B cell (primary cell): ENCODE measurements around the gene HBB. TPM values are rescaled to one million over a fixed set of nuclear protein-coding genes. Genes with fewer than 3 reads are reported as not detected.

Experiments used
- ATAC-seq: fragments of 200-7000 bp; cut with Tn5 transposase; one replicate; pipeline ENCODE4 v1.10.0; 2021; ENCODE audit warnings: low read depth, mild to moderate bottlenecking, moderate number of reproducible peaks, moderate library complexity
- CTCF ChIA-PET: fragments of 350-600 bp; sonication (Branson Sonifier 250); formaldehyde crosslinking; loops from one replicate; lab custom pipeline; 2021; ENCODE audit warnings: antibody characterized with exemption, inconsistent platforms; lab: Charles Lee
- POLR2A ChIA-PET: fragments of 350-600 bp; sonication (Branson Sonifier 250); formaldehyde crosslinking; loops from one replicate; lab custom pipeline; 2021; ENCODE audit warnings: antibody characterized with exemption; lab: Charles Lee
- DNase-seq: peaks from one replicate; pipeline ENCODE4 v3.0.0; 2013
- H2AFZ ChIP-seq: 2 replicates; pipeline ENCODE4 v1.6.1; 2012; ENCODE audit warnings: mild to moderate bottlenecking, low read depth, low read length; ENCODE audit not compliant: insufficient read depth, poor library complexity, severe bottlenecking
- H3K27ac ChIP-seq, 2 donors: 1 replicate in 1 of 2; 2 replicates in 1 of 2; pipeline ENCODE4 v1.5.1; 2012 to 2013; ENCODE audit warnings: low read length in 2 of 2, mild to moderate bottlenecking in 2 of 2, moderate library complexity in 1 of 2
- H3K27me3 ChIP-seq, 4 experiments: fragments of 200-600 bp in 1 of 4; sonication (generic) in 1 of 4; replicated peaks in 1 of 4; 1 replicate in 2 of 4; 2 replicates in 2 of 4; pipeline versions ENCODE4 v1.6.1 to v1.7.0; 2013 to 2016; ENCODE audit warnings: low read length in 3 of 4, mild to moderate bottlenecking in 2 of 4, mixed read lengths in 1 of 4, moderate library complexity in 1 of 4; ENCODE audit not compliant: insufficient read depth in 4 of 4, control insufficient read depth in 3 of 4; ENCODE audit errors: control extremely low read depth in 1 of 4
- H3K36me3 ChIP-seq, 2 experiments: replicated peaks in 1 of 2; 1 replicate in 1 of 2; 2 replicates in 1 of 2; pipeline versions ENCODE4 v1.6.1 to v1.7.1; 2013; ENCODE audit warnings: low read length in 1 of 2; ENCODE audit not compliant: insufficient read depth in 2 of 2, control insufficient read depth in 1 of 2; ENCODE audit errors: control extremely low read depth in 1 of 2, extremely low read depth in 1 of 2
- H3K4me1 ChIP-seq, 2 donors: fragments of 200-600 bp in 1 of 2; sonication (generic) in 1 of 2; 1 replicate in 1 of 2; 2 replicates in 1 of 2; pipeline versions ENCODE4 v1.5.1 to v1.6.1; 2013 to 2017; ENCODE audit warnings: low read length in 2 of 2; ENCODE audit not compliant: control insufficient read depth in 2 of 2, insufficient read depth in 2 of 2
- H3K4me2 ChIP-seq: replicated peaks from 2 replicates; pipeline ENCODE3; 2012; ENCODE audit warnings: mild to moderate bottlenecking, low read depth, low read length; ENCODE audit not compliant: poor library complexity, severe bottlenecking
- H3K4me3 ChIP-seq, 5 experiments: fragments of 200-600 bp in 1 of 5; sonication (generic) in 1 of 5; 1 replicate in 3 of 5; 2 replicates in 2 of 5; pipeline versions ENCODE4 v1.5.1 to v1.7.0; 2011 to 2016; ENCODE audit warnings: low read length in 4 of 5, mild to moderate bottlenecking in 4 of 5, low read depth in 2 of 5, control low read depth in 1 of 5, moderate library complexity in 1 of 5; ENCODE audit not compliant: insufficient read depth in 1 of 5; ENCODE audit errors: control extremely low read depth in 1 of 5, extremely low read depth in 1 of 5
- H3K79me2 ChIP-seq: fragments of 200-600 bp; sonication (generic); one replicate; pipeline ENCODE4 v1.6.0; 2016; ENCODE audit warnings: low read length; ENCODE audit not compliant: control insufficient read depth, insufficient read depth
- H3K9ac ChIP-seq: fragments of 200-600 bp; sonication (generic); 2 replicates; pipeline ENCODE4 v1.6.1; 2017; ENCODE audit warnings: mild to moderate bottlenecking, low read length, moderate library complexity
- H3K9me3 ChIP-seq, 3 donors: one replicate each; pipeline versions ENCODE4 v1.6.1 to v1.7.1; 2013; ENCODE audit warnings: low read length in 2 of 3; ENCODE audit not compliant: control insufficient read depth in 2 of 3, insufficient read depth in 1 of 3; ENCODE audit errors: control extremely low read depth in 1 of 3
- H4K20me1 ChIP-seq: 2 replicates; pipeline ENCODE4 v1.6.0; 2012; ENCODE audit warnings: mild to moderate bottlenecking, low read length; ENCODE audit not compliant: insufficient read depth, control insufficient read depth, poor library complexity, severe bottlenecking
- H3K27ac Mint-ChIP-seq: one replicate; pipeline ENCODE4 v1.8.0; 2021; ENCODE audit warnings: mixed read lengths
- H3K27me3 Mint-ChIP-seq: one replicate; pipeline ENCODE4 v1.8.0; 2021; ENCODE audit warnings: mixed read lengths
- H3K4me1 Mint-ChIP-seq: one replicate; pipeline ENCODE4 v1.8.0; 2021; ENCODE audit warnings: mixed read lengths
- H3K4me3 Mint-ChIP-seq: one replicate; pipeline ENCODE4 v1.8.0; 2021; ENCODE audit warnings: mixed read lengths
- H3K9me3 Mint-ChIP-seq: one replicate; pipeline ENCODE4 v1.8.0; 2022; ENCODE audit warnings: mixed read lengths; ENCODE audit not compliant: insufficient read depth
- CTCF ChIP-seq: fragments of 200-600 bp; IDR thresholded peaks from one replicate; pipeline ENCODE4 v1.8.0; 2022; ENCODE audit warnings: antibody characterized with exemption, mild to moderate bottlenecking
- EZH2 ChIP-seq: IDR thresholded peaks from 2 replicates; pipeline ENCODE4 v1.6.1; 2012; ENCODE audit warnings: borderline replicate concordance, low read depth, mild to moderate bottlenecking, moderate library complexity, low read length; ENCODE audit not compliant: insufficient read depth, poor library complexity, severe bottlenecking
- WGBS: methylation state at CpG from one replicate; pipeline ENCODE4 v1.1.5; 2013; ENCODE audit warnings: missing lambda C conversion rate; ENCODE audit not compliant: insufficient coverage; 5-methylcytosine and 5-hydroxymethylcytosine counted together
- intact Hi-C: fragments of 100-400 bp; cut with micrococcal nuclease; formaldehyde crosslinking; loops from one replicate; pipeline ENCODE4 v1.10.0; 2022
- polyA plus RNA-seq: library from polyadenylated mRNA; depleted of rRNA; stranded (reverse); fragments of >200 nt; gene quantifications from 2 replicates; pipeline ENCODE4 v1.2.3, GENCODE V29; 2012
- total RNA-seq, 2 donors: library from RNA; stranded (reverse); fragments of 120-200 nt in 1 of 2; gene quantifications; 1 replicate in 1 of 2; 2 replicates in 1 of 2; pipeline versions ENCODE4 v1.2.3 to v1.2.4, GENCODE V29; 2013 to 2022

HBB gene
- total and polyA plus RNA-seq, 2 donors (not counting 1 experiment from before 2014, with no cell fraction given), result 69.7 to 385 TPM

GRCh38 chr11:5227681-5228080 is 810 bp upstream of the HBB start:
- no peak overlapping the region for H3K4me2 ChIP-seq

GRCh38 chr11:5225480-5225871 is 1.4 kb downstream of the HBB start:
- POLR2A ChIA-PET, result no interaction called here
- peaks cover 6% of the 10 kb centered on the region for H3K27me3 Mint-ChIP-seq
- no peak overlapping the region for H2AFZ ChIP-seq
- TF ChIP-seq CTCF (no peak), EZH2 (no peak)
- WGBS, result 50% methylated on average over 1 of the region's 2 CpGs
- CTCF ChIA-PET, result no interaction called here
- H3K4me3 Mint-ChIP-seq, result no peak overlapping the region
- intact Hi-C loops, result no loop called here
- ATAC-seq (no peak), DNase-seq (no peak)
- H3K4me2 ChIP-seq, result no peak overlapping the region
- peaks cover 0 to 9% (median 0%) of the 10 kb centered on the region in 3 donors for H3K9me3 ChIP-seq
- H3K9ac ChIP-seq, result no peak overlapping the region
- H3K27ac ChIP-seq, result no peak overlapping the region
- no peaks in the 10 kb centered on the region for H3K9me3 Mint-ChIP-seq
- no peaks in the 10 kb centered on the region for H3K79me2 ChIP-seq
- no peaks in the 10 kb centered on the region for H3K36me3 ChIP-seq
- no peaks in the 10 kb centered on the region for H3K4me1 ChIP-seq
- no peak overlapping the region for H3K27ac Mint-ChIP-seq
- no peaks in the 10 kb centered on the region for H3K4me1 Mint-ChIP-seq
- no peaks in the 10 kb centered on the region for H3K27me3 ChIP-seq
- no peaks in the 10 kb centered on the region for H4K20me1 ChIP-seq
- H3K4me3 ChIP-seq, result no peak overlapping the region

More at GRCh38 chr11:5227681-5228080, 810 bp upstream of the HBB start:
- no peaks in the 10 kb centered on the region for H3K36me3 ChIP-seq
- DNase-seq (no peak), ATAC-seq (no peak)
- no CpG with 5 or more reads among the region's 1 CpG for WGBS
- H3K9ac ChIP-seq, result no peak overlapping the region
- no peak for TF ChIP-seq EZH2
- TF ChIP-seq CTCF, result no peak
- no peaks in the 10 kb centered on the region for H3K9me3 Mint-ChIP-seq
- no peaks in the 10 kb centered on the region for H4K20me1 ChIP-seq
- H3K4me1 ChIP-seq, result no peaks in the 10 kb centered on the region
- peaks cover 6% of the 10 kb centered on the region for H3K27me3 Mint-ChIP-seq
- H3K4me3 ChIP-seq, result no peak overlapping the region
- no peaks in the 10 kb centered on the region for H3K9me3 ChIP-seq
- H3K79me2 ChIP-seq, result no peaks in the 10 kb centered on the region
- no peak overlapping the region for H3K4me3 Mint-ChIP-seq
- H3K27ac ChIP-seq, result no peak overlapping the region
- no peak overlapping the region for H3K27ac Mint-ChIP-seq
- ChIA-PET POLR2A (no interaction called here), CTCF (no interaction called here)
- H3K4me1 Mint-ChIP-seq, result no peaks in the 10 kb centered on the region
- H2AFZ ChIP-seq, result no peak overlapping the region
- intact Hi-C loops, result no loop called here
- H3K27me3 ChIP-seq, result no peaks in the 10 kb centered on the region
